Esophagus muscularis mucosa (tissue), 4 donors: ENCODE results near the gene LRRC4.

ENCODE experiments used
- CTCF ChIP-seq, 3 experiments: fragments of 200-600 bp in 2 of 3; fragments of 450-650 bp in 1 of 3; sonication (generic) in 2 of 3; IDR thresholded peaks; one replicate each; pipeline ENCODE4 v1.5.1; 2017 to 2019; ENCODE audit warnings: antibody characterized with exemption in 3 of 3, mild to moderate bottlenecking in 2 of 3, moderate library complexity in 1 of 3
- EP300 ChIP-seq: sonication (generic); formaldehyde crosslinking; IDR thresholded peaks from one replicate; pipeline ENCODE4 v1.6.1; 2017; ENCODE audit warnings: antibody characterized with exemption
- POLR2A ChIP-seq: fragments of 450-650 bp; IDR thresholded peaks from one replicate; pipeline ENCODE4 v1.6.1; 2017; ENCODE audit warnings: antibody characterized with exemption, moderate library complexity, mild to moderate bottlenecking, low read depth

- TF ChIP-seq CTCF (IDR thresholded peaks at IDR 0.05) (no peak), POLR2A (no peak), EP300 (no peak)
Observed at GRCh38 chr7:127998671-127999070, 32.6 kb downstream of the LRRC4 start.
